Panc1 (cell line): ENCODE measurements around the gene CCDC121. TPM values are rescaled to one million over a fixed set of nuclear protein-coding genes. Genes with fewer than 3 reads are reported as not detected.

ENCODE experiments used
- ATAC-seq: fragments of 200-7000 bp; cut with Tn5 transposase; 2 replicates; pipeline ENCODE4 v1.9.1; 2020; ENCODE audit warnings: mild to moderate bottlenecking, moderate library complexity
- BruUV-seq: library from RNA; stranded (reverse); fragments of 400-500 nt; replicated peaks from 2 replicates; lab custom pipeline; 2021; lab: Mats Ljungman, UMichigan
- CTCF ChIA-PET: fragments of 300-600 bp; sonication (Branson Sonifier 250); formaldehyde crosslinking; loops from one replicate; lab custom pipeline; 2022; ENCODE audit warnings: antibody characterized with exemption; lab: Charles Lee
- POLR2A ChIA-PET: fragments of 300-600 bp; sonication (Branson Sonifier 250); formaldehyde crosslinking; loops from one replicate; lab custom pipeline; 2022; ENCODE audit warnings: antibody characterized with exemption; lab: Charles Lee
- DNase-seq: peaks from one replicate; pipeline ENCODE4 v3.0.0-alpha.2; 2010; ENCODE audit warnings: low read depth, low spot score
- H3K27ac ChIP-seq: 2 replicates; pipeline ENCODE4 v1.5.1; 2011; ENCODE audit warnings: mild to moderate bottlenecking, low read length, inconsistent platforms
- H3K27me3 ChIP-seq: fragments of 200-500 bp; sonication (Bioruptor generic); 2 replicates; pipeline ENCODE4 v1.6.0; 2014; ENCODE audit warnings: low read length, inconsistent platforms; ENCODE audit not compliant: control insufficient read depth, insufficient read depth
- H3K36me3 ChIP-seq: fragments of 200-500 bp; sonication (Bioruptor generic); 2 replicates; pipeline ENCODE4 v1.5.1; 2014; ENCODE audit warnings: inconsistent platforms, mild to moderate bottlenecking, low read length, moderate library complexity; ENCODE audit not compliant: control insufficient read depth, insufficient read depth
- H3K4me1 ChIP-seq: 2 replicates; pipeline ENCODE4 v1.5.1; 2011; ENCODE audit warnings: inconsistent platforms, mild to moderate bottlenecking, low read length, moderate library complexity; ENCODE audit not compliant: control insufficient read depth, insufficient read depth
- H3K4me3 ChIP-seq, 2 experiments: 2 replicates each; pipeline ENCODE4 v1.5.1; 2011 to 2012; ENCODE audit warnings: low read depth in 2 of 2, low read length in 2 of 2, mild to moderate bottlenecking in 2 of 2, inconsistent platforms in 1 of 2, moderate library complexity in 1 of 2
- H3K9me3 ChIP-seq: fragments of 200-500 bp; sonication (Bioruptor generic); 2 replicates; pipeline ENCODE4 v1.5.1; 2014; ENCODE audit warnings: low read depth, mild to moderate bottlenecking, inconsistent platforms, low read length, moderate library complexity; ENCODE audit not compliant: control insufficient read depth, insufficient read depth
- CTCF ChIP-seq: fragments of 450-650 bp; IDR thresholded peaks from 2 replicates; pipeline ENCODE4 v1.5.1; 2017; ENCODE audit warnings: mild to moderate bottlenecking
- POLR2AphosphoS5 ChIP-seq: IDR thresholded peaks from 2 replicates; pipeline ENCODE4 v1.6.1; 2012; ENCODE audit warnings: mild to moderate bottlenecking, low read depth, low read length, moderate library complexity
- REST ChIP-seq, 2 experiments: IDR thresholded peaks; 2 replicates each; pipeline ENCODE4 v1.6.1; 2011 to 2012; ENCODE audit warnings: low read depth in 2 of 2, control low read depth in 1 of 2, low read length in 1 of 2, mild to moderate bottlenecking in 1 of 2, moderate library complexity in 1 of 2; ENCODE audit not compliant: insufficient read depth in 1 of 2
- SIN3A ChIP-seq: IDR thresholded peaks from 2 replicates; pipeline ENCODE4 v1.6.1; 2012; ENCODE audit warnings: low read depth, mild to moderate bottlenecking, low read length, moderate library complexity, borderline replicate concordance; ENCODE audit not compliant: insufficient read depth
- TCF7L2 ChIP-seq: IDR thresholded peaks from 2 replicates; pipeline ENCODE4 v1.6.1; 2011; ENCODE audit warnings: mild to moderate bottlenecking, low read depth, low read length, inconsistent platforms
- in situ Hi-C: cut with HindIII; loops from 2 replicates; pipeline ENCODE4 v1.10.0; 2016; ENCODE audit warnings: low sequenced_read_pairs, low pct_unique_long_range_greater_than_20kb
- intact Hi-C: fragments of 100-400 bp; cut with micrococcal nuclease; formaldehyde crosslinking; loops from one replicate; pipeline ENCODE4 v1.10.0; 2022; ENCODE audit not compliant: unreplicated experiment
- total RNA-seq: library from RNA; stranded (reverse); gene quantifications from one replicate; pipeline ENCODE4 v1.2.1, GENCODE V29; 2021; ENCODE audit not compliant: unreplicated experiment

CCDC121 gene
- total RNA-seq, 1 experiment from 2014 or later, result 5.9 TPM

- BruUV-seq, result no TSS peak
- TF ChIP-seq TCF7L2 (no peak), CTCF (no peak), POLR2AphosphoS5 (no peak), SIN3A (no peak), REST (IDR thresholded peaks at IDR 0.05; ENCODE audit: insufficient read depth in 1 of 2, low read depth in 2 of 2, low read length in 1 of 2) (no peak)
- H3K27me3 ChIP-seq, result no peaks in the 10 kb centered on the region
- intact Hi-C loops, result no loop called here
- H3K36me3 ChIP-seq, result no peaks in the 10 kb centered on the region; the same call in 1 of the 2 replicates
- CTCF ChIA-PET, result no interaction called here
- no peak overlapping the region for H3K27ac ChIP-seq
- no peaks in the 10 kb centered on the region for H3K4me1 ChIP-seq
- no peaks in the 10 kb centered on the region for H3K9me3 ChIP-seq
- no peak overlapping the region for H3K4me3 ChIP-seq
- ATAC-seq (no peak), DNase-seq (no peak)
- POLR2A ChIA-PET, result interaction anchor here (0.6 to 0.8 kb wide), 3 partner anchors 14 to 874 kb away, joined by 3 to 8 read pairs (median 4); no protein-coding TSS in a partner anchor
- in situ Hi-C loops, result no loop called here
Observed at GRCh38 chr2:27613985-27614384, 14.8 kb downstream of the CCDC121 start.

GRCh38 chr2:27606611-27607010, 22.2 kb downstream of the CCDC121 start:
- H3K9me3 ChIP-seq, result no peaks in the 10 kb centered on the region
- CTCF ChIA-PET, result no interaction called here
- H3K27ac ChIP-seq, result no peak overlapping the region
- no peaks in the 10 kb centered on the region for H3K4me1 ChIP-seq
- H3K4me3 ChIP-seq, result no peak overlapping the region
- in situ Hi-C loops, result no loop called here
- TF ChIP-seq REST (IDR thresholded peaks at IDR 0.05; ENCODE audit: insufficient read depth in 1 of 2, low read depth in 2 of 2, low read length in 1 of 2) (no peak), CTCF (no peak), POLR2AphosphoS5 (no peak), TCF7L2 (no peak), SIN3A (no peak)
- POLR2A ChIA-PET, result no interaction called here
- intact Hi-C loops, result no loop called here
- H3K27me3 ChIP-seq, result no peaks in the 10 kb centered on the region
- no TSS peak for BruUV-seq
- ATAC-seq, result no peak
- no peaks in the 10 kb centered on the region for H3K36me3 ChIP-seq
- DNase-seq, result no peak
